ENCODE measurements around the gene TPX2. TPM values are rescaled to one million over a fixed set of nuclear protein-coding genes. Genes with fewer than 3 reads are reported as not detected.

TPX2 gene
- total and polyA plus RNA-seq, 2 of the 8 experiments (the other 6 are each of a cell fraction or from before 2014, with no cell fraction given): 43.6 to 125 TPM

- H3K27ac ChIP-seq (ENCODE audit: low read depth, low read length): no peak overlapping the region
- no peak overlapping the region for H4K91ac ChIP-seq (replicated peaks; ENCODE audit: insufficient read length, low read length)
- no peak overlapping the region for H2AFZ ChIP-seq (ENCODE audit: low read length)
- H3K9me3 ChIP-seq (ENCODE audit: insufficient read depth in 2 of 2, low read depth in 1 of 2, low read length in 1 of 2): no peaks in the 10 kb centered on the region
- H2BK20ac ChIP-seq (ENCODE audit: low read length): no peak overlapping the region
- no peak for FAIRE-seq
- H2BK120ac ChIP-seq (replicated peaks; ENCODE audit: low read depth, low read length): no peak overlapping the region
- H3K23me2 ChIP-seq (ENCODE audit: low read depth, low read length): no peaks in the 10 kb centered on the region
- no peak overlapping the region for H3K4me3 ChIP-seq (ENCODE audit: extremely low read depth in 1 of 4, insufficient read depth in 2 of 4, low read depth in 3 of 4, low read length in 4 of 4)
- H3K9ac ChIP-seq (replicated peaks in 1 of 4; ENCODE audit: extremely low read depth in 1 of 4, low read depth in 3 of 4, low read length in 3 of 4): no peak overlapping the region; a peak in 1 of 7 replicates
- H4K5ac ChIP-seq (ENCODE audit: insufficient read length, low read depth, low read length): no peak overlapping the region
- H2BK15ac ChIP-seq (ENCODE audit: low read length): no peak overlapping the region
- H2BK5ac ChIP-seq (ENCODE audit: low read depth, low read length): no peak overlapping the region; the same call in 1 of the 2 replicates
- 89% methylated on average over 8 of the region's 8 CpGs; no CpG with 5 or more reads in 1 of the 2 experiments for WGBS, 2 experiments (ENCODE audit: extremely low coverage in 1 of 2, insufficient coverage in 1 of 2, insufficient read length in 1 of 2, insufficient replicate concordance in 2 of 2, low coverage in 1 of 2, low lambda C conversion rate in 2 of 2, missing lambda C conversion rate in 1 of 2)
- H3K79me1 ChIP-seq (ENCODE audit: low read depth, low read length): no peaks in the 10 kb centered on the region
- no peaks in the 10 kb centered on the region for H4K20me1 ChIP-seq (replicated peaks in 1 of 2; ENCODE audit: control insufficient read depth in 1 of 2, insufficient read depth in 2 of 2, low read length in 2 of 2)
- no peak for DNase-seq (ENCODE audit: low read depth in 1 of 2, low spot score in 2 of 2)
- H3K14ac ChIP-seq (ENCODE audit: insufficient read length): no peak overlapping the region
- no peak overlapping the region for H2AK5ac ChIP-seq (ENCODE audit: low read depth, low read length)
- H3K36me3 ChIP-seq (ENCODE audit: control insufficient read depth in 2 of 4, insufficient read depth in 4 of 4, low read length in 3 of 4): peaks cover 5 to 22% (median 8%) of the 10 kb centered on the region in 4 experiments; a peak in 7 of 8 replicates
- no peaks in the 10 kb centered on the region for H3K27me3 ChIP-seq (replicated peaks in 1 of 4; ENCODE audit: control insufficient read depth in 3 of 4, extremely low read depth in 1 of 4, insufficient read depth in 3 of 4, low read length in 3 of 4)
- H4K8ac ChIP-seq (ENCODE audit: extremely low read depth, insufficient read depth, low read length): no peak overlapping the region
- H3K4ac ChIP-seq (replicated peaks; ENCODE audit: insufficient read length, low read depth, low read length): no peak overlapping the region
- H3K79me2 ChIP-seq (ENCODE audit: control insufficient read depth in 1 of 2, insufficient read depth in 2 of 2, low read length in 2 of 2): no peaks in the 10 kb centered on the region
- TF ChIP-seq CREB1 (IDR thresholded peaks at IDR 0.05) (no peak), GTF2F1 (IDR thresholded peaks at IDR 0.05; ENCODE audit: borderline replicate concordance, low read depth, low read length) (no peak), E2F6 (IDR thresholded peaks at IDR 0.05) (no peak)
- no peak overlapping the region for H3K23ac ChIP-seq (ENCODE audit: insufficient read length)
- H2BK12ac ChIP-seq (ENCODE audit: low read depth, low read length): no peak overlapping the region
- no peak overlapping the region for H3K18ac ChIP-seq (ENCODE audit: extremely low read depth, low read length)
- H3K4me2 ChIP-seq (ENCODE audit: insufficient read depth in 1 of 2, low read depth in 2 of 2, low read length in 2 of 2): no peak overlapping the region
- ChIA-PET CTCF (ENCODE audit: partially characterized antibody) (interaction anchor here (0.7 to 1.6 kb wide), 3 partner anchors 9 to 244 kb away, joined by 3 to 6 read pairs (median 4); partner anchors contain the start of gene MYLK2), POLR2A (ENCODE audit: partially characterized antibody) (interaction anchor here (1.2 kb wide), 1 partner anchor 13 kb away, joined by 3 read pairs; no protein-coding TSS in a partner anchor)
- H3K56ac ChIP-seq (replicated peaks; ENCODE audit: insufficient read length, low read depth, low read length): no peak overlapping the region
- no peaks in the 10 kb centered on the region for H3K4me1 ChIP-seq (replicated peaks in 1 of 4; ENCODE audit: control insufficient read depth in 3 of 4, insufficient read depth in 4 of 4, low read length in 3 of 4)
Observed at GRCh38 chr20:31806564-31807355, 67.7 kb downstream of the TPX2 start.
